ENCODE data around the gene UNK.

GRCh38 chr17:75738218-75738802 is 46.3 kb upstream of the UNK start:
- TF ChIP-seq, protein P1, sequence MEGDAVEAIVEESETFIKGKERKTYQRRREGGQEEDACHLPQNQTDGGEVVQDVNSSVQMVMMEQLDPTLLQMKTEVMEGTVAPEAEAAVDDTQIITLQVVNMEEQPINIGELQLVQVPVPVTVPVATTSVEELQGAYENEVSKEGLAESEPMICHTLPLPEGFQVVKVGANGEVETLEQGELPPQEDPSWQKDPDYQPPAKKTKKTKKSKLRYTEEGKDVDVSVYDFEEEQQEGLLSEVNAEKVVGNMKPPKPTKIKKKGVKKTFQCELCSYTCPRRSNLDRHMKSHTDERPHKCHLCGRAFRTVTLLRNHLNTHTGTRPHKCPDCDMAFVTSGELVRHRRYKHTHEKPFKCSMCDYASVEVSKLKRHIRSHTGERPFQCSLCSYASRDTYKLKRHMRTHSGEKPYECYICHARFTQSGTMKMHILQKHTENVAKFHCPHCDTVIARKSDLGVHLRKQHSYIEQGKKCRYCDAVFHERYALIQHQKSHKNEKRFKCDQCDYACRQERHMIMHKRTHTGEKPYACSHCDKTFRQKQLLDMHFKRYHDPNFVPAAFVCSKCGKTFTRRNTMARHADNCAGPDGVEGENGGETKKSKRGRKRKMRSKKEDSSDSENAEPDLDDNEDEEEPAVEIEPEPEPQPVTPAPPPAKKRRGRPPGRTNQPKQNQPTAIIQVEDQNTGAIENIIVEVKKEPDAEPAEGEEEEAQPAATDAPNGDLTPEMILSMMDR (IDR thresholded peaks at IDR 0.05; ENCODE audit: low read depth, low read length, missing input control): no peak
- TF ChIP-seq, protein P2, sequence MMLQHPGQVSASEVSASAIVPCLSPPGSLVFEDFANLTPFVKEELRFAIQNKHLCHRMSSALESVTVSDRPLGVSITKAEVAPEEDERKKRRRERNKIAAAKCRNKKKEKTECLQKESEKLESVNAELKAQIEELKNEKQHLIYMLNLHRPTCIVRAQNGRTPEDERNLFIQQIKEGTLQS (IDR thresholded peaks at IDR 0.05): peak; percentile 60
- TF ChIP-seq RAD21 (IDR thresholded peaks at IDR 0.05) (no peak), MAX (IDR thresholded peaks at IDR 0.05) (no peak), TAF1 (conservative IDR thresholded peaks at IDR 0.05) (no peak), JUND (IDR thresholded peaks at IDR 0.05) (no peak), RXRA (IDR thresholded peaks at IDR 0.05) (peak; percentile 77 to 78), HNF4G (IDR thresholded peaks at IDR 0.05) (no peak), YY1 (IDR thresholded peaks at IDR 0.05) (no peak), FOXA1 (IDR thresholded peaks at IDR 0.05) (no peak), SP1 (IDR thresholded peaks at IDR 0.05) (peak; percentile 63)
- TF ChIP-seq, protein P3, sequence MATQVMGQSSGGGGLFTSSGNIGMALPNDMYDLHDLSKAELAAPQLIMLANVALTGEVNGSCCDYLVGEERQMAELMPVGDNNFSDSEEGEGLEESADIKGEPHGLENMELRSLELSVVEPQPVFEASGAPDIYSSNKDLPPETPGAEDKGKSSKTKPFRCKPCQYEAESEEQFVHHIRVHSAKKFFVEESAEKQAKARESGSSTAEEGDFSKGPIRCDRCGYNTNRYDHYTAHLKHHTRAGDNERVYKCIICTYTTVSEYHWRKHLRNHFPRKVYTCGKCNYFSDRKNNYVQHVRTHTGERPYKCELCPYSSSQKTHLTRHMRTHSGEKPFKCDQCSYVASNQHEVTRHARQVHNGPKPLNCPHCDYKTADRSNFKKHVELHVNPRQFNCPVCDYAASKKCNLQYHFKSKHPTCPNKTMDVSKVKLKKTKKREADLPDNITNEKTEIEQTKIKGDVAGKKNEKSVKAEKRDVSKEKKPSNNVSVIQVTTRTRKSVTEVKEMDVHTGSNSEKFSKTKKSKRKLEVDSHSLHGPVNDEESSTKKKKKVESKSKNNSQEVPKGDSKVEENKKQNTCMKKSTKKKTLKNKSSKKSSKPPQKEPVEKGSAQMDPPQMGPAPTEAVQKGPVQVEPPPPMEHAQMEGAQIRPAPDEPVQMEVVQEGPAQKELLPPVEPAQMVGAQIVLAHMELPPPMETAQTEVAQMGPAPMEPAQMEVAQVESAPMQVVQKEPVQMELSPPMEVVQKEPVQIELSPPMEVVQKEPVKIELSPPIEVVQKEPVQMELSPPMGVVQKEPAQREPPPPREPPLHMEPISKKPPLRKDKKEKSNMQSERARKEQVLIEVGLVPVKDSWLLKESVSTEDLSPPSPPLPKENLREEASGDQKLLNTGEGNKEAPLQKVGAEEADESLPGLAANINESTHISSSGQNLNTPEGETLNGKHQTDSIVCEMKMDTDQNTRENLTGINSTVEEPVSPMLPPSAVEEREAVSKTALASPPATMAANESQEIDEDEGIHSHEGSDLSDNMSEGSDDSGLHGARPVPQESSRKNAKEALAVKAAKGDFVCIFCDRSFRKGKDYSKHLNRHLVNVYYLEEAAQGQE (IDR thresholded peaks at IDR 0.05): no peak
